GM18502 (cell line): ENCODE results near the gene ABCG1.
A peak's percentile ranks its signal among the peaks of the same experiment; 100 is the strongest.
"Not testable (repeated sequence)": the region's sequence is repeated elsewhere in the genome, so short reads cannot be mapped to it uniquely, and the experiment has no call there.

Experiments used
- ATAC-seq: cut with Tn5 transposase; IDR thresholded peaks from one replicate; pipeline ENCODE4 v1.9.1; 2021; ENCODE audit warnings: mild to moderate bottlenecking; ENCODE audit not compliant: unreplicated experiment, poor library complexity

ABCG1 gene

GRCh38 chr21:42218836-42219605 is at the start of gene ABCG1:
ABCG1 (plus strand) TSS chr21:42219140; CDS start chr21:42219263, 123 bp downstream.
- no peak for ATAC-seq

GRCh38 chr21:42169758-42170157 is 49.2 kb upstream of the ABCG1 start:
- no peak for ATAC-seq

- no peak for ATAC-seq
These were observed 47.6 kb upstream of the ABCG1 start for GRCh38 chr21:42171091-42172053.

GRCh38 chr21:42172596-42173483 is 46.1 kb upstream of the ABCG1 start:
- no peak for ATAC-seq

- ATAC-seq: no peak
These were observed 44.8 kb upstream of the ABCG1 start for GRCh38 chr21:42174173-42174572.

- ATAC-seq: no peak
These were observed 43.7 kb upstream of the ABCG1 start for GRCh38 chr21:42175110-42175710.

GRCh38 chr21:42176859-42177258 is 42.1 kb upstream of the ABCG1 start:
- ATAC-seq: no peak

GRCh38 chr21:42179316-42179715 is 39.6 kb upstream of the ABCG1 start:
- no peak for ATAC-seq

GRCh38 chr21:42180001-42180400 is 38.9 kb upstream of the ABCG1 start:
- ATAC-seq: not testable (repeated sequence)

GRCh38 chr21:42182713-42183371 is 36.1 kb upstream of the ABCG1 start:
- ATAC-seq: no peak

GRCh38 chr21:42183374-42184266 is 35.3 kb upstream of the ABCG1 start:
- no peak for ATAC-seq

GRCh38 chr21:42186591-42186990 is 32.3 kb upstream of the ABCG1 start:
- ATAC-seq: no peak

- peak; percentile 97 for ATAC-seq
These were observed 30.8 kb upstream of the ABCG1 start for GRCh38 chr21:42187976-42188653.

GRCh38 chr21:42188663-42189062 is 30.3 kb upstream of the ABCG1 start:
- no peak for ATAC-seq

- no peak for ATAC-seq
These were observed 29.5 kb upstream of the ABCG1 start for GRCh38 chr21:42189431-42189830.

- ATAC-seq: no peak
These were observed 29.0 kb upstream of the ABCG1 start for GRCh38 chr21:42189860-42190485.

- ATAC-seq: no peak
These were observed 28.5 kb upstream of the ABCG1 start for GRCh38 chr21:42190486-42190863.
